HG03565 (cell line): ENCODE measurements around the gene CNOT8.

ENCODE experiments used
- ATAC-seq: cut with Tn5 transposase; IDR thresholded peaks from one replicate; pipeline ENCODE4 v1.9.1; 2021; ENCODE audit warnings: mild to moderate bottlenecking, moderate library complexity; ENCODE audit not compliant: unreplicated experiment

CNOT8 gene

DNA sequence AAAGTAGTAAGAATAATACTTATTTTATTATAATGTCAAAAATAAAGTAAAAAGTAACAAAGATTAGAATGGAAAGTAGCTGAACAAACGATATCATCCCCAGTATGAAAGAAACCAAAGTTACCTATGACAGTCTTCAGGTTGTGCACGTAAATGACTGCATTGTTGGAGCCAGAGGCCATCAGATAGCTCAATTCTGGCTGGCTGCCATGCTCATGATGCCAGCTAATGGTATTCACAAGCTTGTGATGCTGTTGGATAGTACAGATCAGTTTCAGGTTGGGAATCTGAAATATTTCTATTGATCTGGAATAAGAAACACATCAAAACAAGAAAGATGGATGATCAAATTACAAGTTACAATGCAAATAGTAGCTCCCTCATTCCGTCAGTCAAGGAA, 58.4 kb downstream of the CNOT8 start:
- ATAC-seq = no peak

DNA sequence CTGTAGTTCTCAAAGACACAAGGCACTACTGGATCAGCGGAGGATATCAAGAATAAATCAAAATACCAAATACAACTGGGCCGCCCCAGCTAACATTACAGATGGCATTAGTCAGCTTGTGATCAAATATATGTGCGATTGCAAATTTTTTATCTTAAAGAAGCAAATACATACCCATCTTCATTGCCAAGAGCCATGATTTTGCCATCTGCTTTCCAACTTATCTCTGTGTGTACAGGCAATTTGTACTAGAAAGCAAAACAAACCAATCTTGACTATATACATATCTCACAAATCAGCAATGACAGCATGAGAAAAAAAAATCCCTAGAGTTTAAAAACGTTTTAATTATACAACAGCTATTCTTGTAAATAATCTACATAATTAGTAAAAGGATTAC, 59.3 kb downstream of the CNOT8 start:
- no peak for ATAC-seq

DNA sequence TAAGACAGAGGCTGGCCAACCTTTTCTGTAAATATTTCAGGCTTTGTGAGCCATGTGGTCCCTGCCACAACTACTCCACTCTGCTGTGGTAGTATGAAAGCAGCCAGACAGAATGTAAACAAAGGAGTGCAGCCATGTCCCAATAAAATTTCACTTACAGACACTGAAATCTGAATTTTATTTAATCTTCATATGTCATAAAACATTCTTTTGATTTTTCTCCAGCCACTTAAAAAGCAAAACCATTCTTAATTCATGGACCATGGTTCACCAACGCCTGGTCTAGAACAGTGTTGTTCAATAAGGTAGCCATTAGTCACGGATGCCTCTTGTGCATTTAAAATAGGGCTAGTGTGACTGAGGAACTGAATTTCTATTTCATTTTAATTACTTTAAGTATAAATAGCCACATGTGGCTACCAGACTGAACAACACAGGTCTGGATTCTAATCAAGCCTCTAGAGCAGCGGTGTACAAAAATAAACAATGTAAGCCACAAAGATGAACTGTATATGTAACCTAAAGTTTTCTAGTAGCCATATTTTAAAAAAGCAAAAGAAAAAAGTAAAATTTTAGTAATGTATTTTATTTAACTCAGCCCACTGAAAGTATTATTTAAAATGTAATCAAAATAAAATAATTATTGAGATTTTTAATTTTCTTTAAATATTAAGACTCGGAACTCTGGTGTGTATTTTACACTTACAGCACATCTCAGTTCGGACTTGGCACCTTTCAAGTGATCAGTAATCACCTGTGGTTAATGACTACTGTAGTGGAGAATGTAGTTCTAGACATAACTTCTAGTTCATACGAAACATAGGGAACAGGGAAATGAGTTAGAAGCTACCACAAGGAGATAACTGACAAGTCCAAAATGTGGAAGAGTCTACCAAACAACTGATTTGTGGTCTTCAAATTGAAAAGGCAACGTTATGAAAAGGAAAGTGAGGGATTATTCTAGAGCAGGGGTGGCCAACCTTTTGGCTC, 65.3 kb downstream of the CNOT8 start:
- no peak for ATAC-seq
